Measurements from ENCODE around the gene XYLT1.

DNA sequence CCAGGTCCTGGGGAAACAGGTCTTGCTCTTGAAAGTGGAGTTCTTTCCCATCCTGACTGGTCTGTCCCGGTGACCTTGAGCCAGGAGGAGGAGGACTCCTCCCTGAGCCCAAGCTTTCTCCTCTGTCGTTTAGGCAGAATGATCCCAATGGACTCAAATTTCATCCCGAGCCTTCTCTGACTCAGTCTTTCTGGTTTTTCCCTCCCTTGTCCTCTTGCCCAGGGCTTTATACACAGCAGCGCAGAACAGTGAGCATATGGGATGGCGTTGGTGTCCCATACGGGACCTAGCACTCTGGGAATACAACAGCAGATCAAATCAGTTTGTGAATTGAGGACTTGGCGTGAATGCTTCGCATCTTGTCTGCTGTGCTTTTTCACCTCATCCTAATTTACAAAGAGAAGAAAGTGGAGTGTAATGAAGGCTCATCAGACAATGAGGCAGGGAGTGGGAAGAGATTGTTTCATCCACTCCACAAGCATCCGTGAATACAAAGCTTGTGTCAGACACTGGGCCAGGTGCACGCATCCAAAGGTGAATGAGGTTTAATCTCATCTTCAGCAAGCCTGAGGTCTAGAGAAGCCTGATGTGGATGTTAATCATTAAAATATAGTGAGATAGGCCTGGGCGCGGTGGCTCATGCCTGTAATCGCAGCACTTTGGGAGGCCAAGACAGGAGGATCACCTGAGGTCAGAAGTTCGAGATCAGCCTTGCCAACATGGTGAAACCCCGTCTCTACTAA lies 1.1 kb upstream of the XYLT1 start:
- no peak for TF ChIP-seq CBX5 (CRISPR knock-in tag; IDR thresholded peaks at IDR 0.05; ENCODE audit: borderline replicate concordance)
- TF ChIP-seq, protein P1, sequence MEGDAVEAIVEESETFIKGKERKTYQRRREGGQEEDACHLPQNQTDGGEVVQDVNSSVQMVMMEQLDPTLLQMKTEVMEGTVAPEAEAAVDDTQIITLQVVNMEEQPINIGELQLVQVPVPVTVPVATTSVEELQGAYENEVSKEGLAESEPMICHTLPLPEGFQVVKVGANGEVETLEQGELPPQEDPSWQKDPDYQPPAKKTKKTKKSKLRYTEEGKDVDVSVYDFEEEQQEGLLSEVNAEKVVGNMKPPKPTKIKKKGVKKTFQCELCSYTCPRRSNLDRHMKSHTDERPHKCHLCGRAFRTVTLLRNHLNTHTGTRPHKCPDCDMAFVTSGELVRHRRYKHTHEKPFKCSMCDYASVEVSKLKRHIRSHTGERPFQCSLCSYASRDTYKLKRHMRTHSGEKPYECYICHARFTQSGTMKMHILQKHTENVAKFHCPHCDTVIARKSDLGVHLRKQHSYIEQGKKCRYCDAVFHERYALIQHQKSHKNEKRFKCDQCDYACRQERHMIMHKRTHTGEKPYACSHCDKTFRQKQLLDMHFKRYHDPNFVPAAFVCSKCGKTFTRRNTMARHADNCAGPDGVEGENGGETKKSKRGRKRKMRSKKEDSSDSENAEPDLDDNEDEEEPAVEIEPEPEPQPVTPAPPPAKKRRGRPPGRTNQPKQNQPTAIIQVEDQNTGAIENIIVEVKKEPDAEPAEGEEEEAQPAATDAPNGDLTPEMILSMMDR (CRISPR knock-in tag; IDR thresholded peaks at IDR 0.05): no peak
- TF ChIP-seq, protein P2, sequence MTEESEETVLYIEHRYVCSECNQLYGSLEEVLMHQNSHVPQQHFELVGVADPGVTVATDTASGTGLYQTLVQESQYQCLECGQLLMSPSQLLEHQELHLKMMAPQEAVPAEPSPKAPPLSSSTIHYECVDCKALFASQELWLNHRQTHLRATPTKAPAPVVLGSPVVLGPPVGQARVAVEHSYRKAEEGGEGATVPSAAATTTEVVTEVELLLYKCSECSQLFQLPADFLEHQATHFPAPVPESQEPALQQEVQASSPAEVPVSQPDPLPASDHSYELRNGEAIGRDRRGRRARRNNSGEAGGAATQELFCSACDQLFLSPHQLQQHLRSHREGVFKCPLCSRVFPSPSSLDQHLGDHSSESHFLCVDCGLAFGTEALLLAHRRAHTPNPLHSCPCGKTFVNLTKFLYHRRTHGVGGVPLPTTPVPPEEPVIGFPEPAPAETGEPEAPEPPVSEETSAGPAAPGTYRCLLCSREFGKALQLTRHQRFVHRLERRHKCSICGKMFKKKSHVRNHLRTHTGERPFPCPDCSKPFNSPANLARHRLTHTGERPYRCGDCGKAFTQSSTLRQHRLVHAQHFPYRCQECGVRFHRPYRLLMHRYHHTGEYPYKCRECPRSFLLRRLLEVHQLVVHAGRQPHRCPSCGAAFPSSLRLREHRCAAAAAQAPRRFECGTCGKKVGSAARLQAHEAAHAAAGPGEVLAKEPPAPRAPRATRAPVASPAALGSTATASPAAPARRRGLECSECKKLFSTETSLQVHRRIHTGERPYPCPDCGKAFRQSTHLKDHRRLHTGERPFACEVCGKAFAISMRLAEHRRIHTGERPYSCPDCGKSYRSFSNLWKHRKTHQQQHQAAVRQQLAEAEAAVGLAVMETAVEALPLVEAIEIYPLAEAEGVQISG (CRISPR knock-in tag; IDR thresholded peaks at IDR 0.05): no peak
- no peak for TF ChIP-seq CHD4 (IDR thresholded peaks at IDR 0.05; ENCODE audit: borderline replicate concordance, low read length)
- no peak for TF ChIP-seq ATF7 (IDR thresholded peaks at IDR 0.05)
- TF ChIP-seq ATF7 (CRISPR knock-in tag; IDR thresholded peaks at IDR 0.05): no peak
- no peak for TF ChIP-seq YEATS2 (CRISPR knock-in tag; IDR thresholded peaks at IDR 0.05; ENCODE audit: borderline replicate concordance)
- TF ChIP-seq NFE2L1 (CRISPR knock-in tag; IDR thresholded peaks at IDR 0.05; ENCODE audit: borderline replicate concordance): no peak
- TF ChIP-seq, protein P3, sequence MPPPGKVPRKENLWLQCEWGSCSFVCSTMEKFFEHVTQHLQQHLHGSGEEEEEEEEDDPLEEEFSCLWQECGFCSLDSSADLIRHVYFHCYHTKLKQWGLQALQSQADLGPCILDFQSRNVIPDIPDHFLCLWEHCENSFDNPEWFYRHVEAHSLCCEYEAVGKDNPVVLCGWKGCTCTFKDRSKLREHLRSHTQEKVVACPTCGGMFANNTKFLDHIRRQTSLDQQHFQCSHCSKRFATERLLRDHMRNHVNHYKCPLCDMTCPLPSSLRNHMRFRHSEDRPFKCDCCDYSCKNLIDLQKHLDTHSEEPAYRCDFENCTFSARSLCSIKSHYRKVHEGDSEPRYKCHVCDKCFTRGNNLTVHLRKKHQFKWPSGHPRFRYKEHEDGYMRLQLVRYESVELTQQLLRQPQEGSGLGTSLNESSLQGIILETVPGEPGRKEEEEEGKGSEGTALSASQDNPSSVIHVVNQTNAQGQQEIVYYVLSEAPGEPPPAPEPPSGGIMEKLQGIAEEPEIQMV (CRISPR knock-in tag; IDR thresholded peaks at IDR 0.05; ENCODE audit: low read depth): no peak
- no peak for TF ChIP-seq ZNF230 (CRISPR knock-in tag; IDR thresholded peaks at IDR 0.05)
- no peak for TF ChIP-seq SIN3A (IDR thresholded peaks at IDR 0.05; ENCODE audit: borderline replicate concordance, low read depth, low read length)
- TF ChIP-seq, protein P4, sequence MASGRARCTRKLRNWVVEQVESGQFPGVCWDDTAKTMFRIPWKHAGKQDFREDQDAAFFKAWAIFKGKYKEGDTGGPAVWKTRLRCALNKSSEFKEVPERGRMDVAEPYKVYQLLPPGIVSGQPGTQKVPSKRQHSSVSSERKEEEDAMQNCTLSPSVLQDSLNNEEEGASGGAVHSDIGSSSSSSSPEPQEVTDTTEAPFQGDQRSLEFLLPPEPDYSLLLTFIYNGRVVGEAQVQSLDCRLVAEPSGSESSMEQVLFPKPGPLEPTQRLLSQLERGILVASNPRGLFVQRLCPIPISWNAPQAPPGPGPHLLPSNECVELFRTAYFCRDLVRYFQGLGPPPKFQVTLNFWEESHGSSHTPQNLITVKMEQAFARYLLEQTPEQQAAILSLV (CRISPR knock-in tag; IDR thresholded peaks at IDR 0.05; ENCODE audit: borderline replicate concordance): no peak
- TF ChIP-seq HOXA9 (CRISPR knock-in tag; IDR thresholded peaks at IDR 0.05; ENCODE audit: borderline replicate concordance): no peak
- TF ChIP-seq, protein P5, sequence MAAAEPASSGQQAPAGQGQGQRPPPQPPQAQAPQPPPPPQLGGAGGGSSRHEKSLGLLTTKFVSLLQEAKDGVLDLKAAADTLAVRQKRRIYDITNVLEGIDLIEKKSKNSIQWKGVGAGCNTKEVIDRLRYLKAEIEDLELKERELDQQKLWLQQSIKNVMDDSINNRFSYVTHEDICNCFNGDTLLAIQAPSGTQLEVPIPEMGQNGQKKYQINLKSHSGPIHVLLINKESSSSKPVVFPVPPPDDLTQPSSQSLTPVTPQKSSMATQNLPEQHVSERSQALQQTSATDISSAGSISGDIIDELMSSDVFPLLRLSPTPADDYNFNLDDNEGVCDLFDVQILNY (CRISPR knock-in tag; conservative IDR thresholded peaks at IDR 0.05): no peak
- TF ChIP-seq SMARCC2 (IDR thresholded peaks at IDR 0.05): no peak

Data from HepG2 (cell line).